Cerebellar nuclear complex (tissue), 1 donor: ENCODE results near the gene ZEB2.

Experiments used
- DNase-seq, 2 experiments: peaks; one replicate each; lab custom pipeline; 2025; lab: John Stamatoyannopoulos, UW

The ZEB2 gene

GRCh38 chr2:144512891-144513351 lies 7.0 kb downstream of the ZEB2 start:
- no peak for DNase-seq

- no peak for DNase-seq
Measured at GRCh38 chr2:144512470-144512869, 7.4 kb downstream of the ZEB2 start.

- no peak for DNase-seq
Measured at GRCh38 chr2:144511937-144512336, 8.0 kb downstream of the ZEB2 start.

GRCh38 chr2:144511226-144511810 lies 8.6 kb downstream of the ZEB2 start:
- no peak for DNase-seq

- no peak for DNase-seq
Measured at GRCh38 chr2:144510294-144510991, 9.5 kb downstream of the ZEB2 start.

GRCh38 chr2:144509879-144510221 lies 10.1 kb downstream of the ZEB2 start:
- DNase-seq: no peak

GRCh38 chr2:144509001-144509878 lies 10.7 kb downstream of the ZEB2 start:
- DNase-seq: no peak

- DNase-seq: no peak
Measured at GRCh38 chr2:144508172-144508851, 11.6 kb downstream of the ZEB2 start.

- no peak for DNase-seq
Measured at GRCh38 chr2:144507441-144508171, 12.3 kb downstream of the ZEB2 start.

- DNase-seq: no peak
Measured at GRCh38 chr2:144505245-144505831, 14.6 kb downstream of the ZEB2 start.

- DNase-seq: no peak
Measured at GRCh38 chr2:144504218-144504641, 15.7 kb downstream of the ZEB2 start.

- no peak for DNase-seq
Measured at GRCh38 chr2:144503242-144503641, 16.7 kb downstream of the ZEB2 start.

GRCh38 chr2:144502369-144502768 lies 17.6 kb downstream of the ZEB2 start:
- DNase-seq: no peak

GRCh38 chr2:144501627-144502026 lies 18.3 kb downstream of the ZEB2 start:
- DNase-seq: no peak

- no peak for DNase-seq
Measured at GRCh38 chr2:144501118-144501517, 18.8 kb downstream of the ZEB2 start.

GRCh38 chr2:144500563-144500962 lies 19.4 kb downstream of the ZEB2 start:
- no peak for DNase-seq

GRCh38 chr2:144498277-144498676 lies 21.6 kb downstream of the ZEB2 start:
- no peak for DNase-seq

- no peak for DNase-seq
Measured at GRCh38 chr2:144496977-144497598, 22.8 kb downstream of the ZEB2 start.

- DNase-seq: no peak
Measured at GRCh38 chr2:144496092-144496976, 23.6 kb downstream of the ZEB2 start.
